Caco-2 (cell line): Measurements from ENCODE around the gene MEMO1. TPM values are rescaled to one million over a fixed set of nuclear protein-coding genes. Genes with fewer than 3 reads are reported as not detected.
"Not testable (repeated sequence)": the region's sequence is repeated elsewhere in the genome, so short reads cannot be mapped to it uniquely, and the experiment has no call there.

Source experiments
- Bru-seq: library from RNA; stranded (reverse); fragments of 400-500 nt; gene quantifications from one replicate; lab custom pipeline; 2021; lab: Mats Ljungman, UMichigan
- BruChase-seq, 2 experiments: library from RNA; stranded (reverse); fragments of 400-500 nt; gene quantifications; one replicate each; lab custom pipeline; 2021; lab: Mats Ljungman, UMichigan
- BruUV-seq: library from RNA; stranded (reverse); fragments of 400-500 nt; replicated peaks from 2 replicates; lab custom pipeline; 2021; lab: Mats Ljungman, UMichigan
- CTCF ChIA-PET: fragments of 300-600 bp; sonication (Branson Sonifier 250); formaldehyde crosslinking; loops from one replicate; lab custom pipeline; 2022; ENCODE audit warnings: antibody characterized with exemption; lab: Charles Lee
- POLR2A ChIA-PET: fragments of 300-600 bp; sonication (Branson Sonifier 250); formaldehyde crosslinking; loops from one replicate; lab custom pipeline; 2022; ENCODE audit warnings: antibody characterized with exemption; lab: Charles Lee
- DNase-seq, 2 experiments: peaks; one replicate each; pipeline versions ENCODE4 v3.0.0 to v3.0.0-alpha.2; 2020 to 2022
- H3K27me3 ChIP-seq: replicated peaks from 2 replicates; pipeline ENCODE4 v1.6.0; 2011; ENCODE audit warnings: low read length; ENCODE audit not compliant: control insufficient read depth, insufficient read depth
- H3K36me3 ChIP-seq: 2 replicates; pipeline ENCODE4 v1.5.1; 2011; ENCODE audit warnings: low read length; ENCODE audit not compliant: control insufficient read depth, insufficient read depth
- H3K4me1 ChIP-seq: fragments of 250-450 bp; sonication (Bioruptor Pico); 2 replicates; pipeline ENCODE4 v1.5.1; 2020; ENCODE audit warnings: mild to moderate bottlenecking
- H3K4me3 ChIP-seq: 2 replicates; pipeline ENCODE4 v1.5.1; 2011; ENCODE audit warnings: low read depth, mild to moderate bottlenecking, control low read depth, low read length
- H3K9me3 ChIP-seq: fragments of 250-450 bp; sonication (Bioruptor Pico); 2 replicates; pipeline ENCODE4 v1.5.1; 2020; ENCODE audit warnings: mild to moderate bottlenecking, moderate library complexity
- H3K27ac Mint-ChIP-seq: one replicate; pipeline ENCODE4 v1.8.0; 2022; ENCODE audit warnings: mixed read lengths; ENCODE audit not compliant: unreplicated experiment
- H3K27me3 Mint-ChIP-seq: one replicate; pipeline ENCODE4 v1.8.0; 2022; ENCODE audit warnings: mixed read lengths; ENCODE audit not compliant: insufficient read depth, unreplicated experiment
- H3K36me3 Mint-ChIP-seq: one replicate; pipeline ENCODE4 v1.8.0; 2022; ENCODE audit warnings: mild to moderate bottlenecking, mixed read lengths; ENCODE audit not compliant: insufficient read depth, unreplicated experiment
- H3K4me1 Mint-ChIP-seq: one replicate; pipeline ENCODE4 v1.8.0; 2022; ENCODE audit warnings: low read depth, mixed read lengths; ENCODE audit not compliant: unreplicated experiment
- H3K4me3 Mint-ChIP-seq: one replicate; pipeline ENCODE4 v1.8.0; 2022; ENCODE audit warnings: mild to moderate bottlenecking, moderate library complexity, mixed read lengths; ENCODE audit not compliant: unreplicated experiment
- H3K9me3 Mint-ChIP-seq: one replicate; pipeline ENCODE4 v1.8.0; 2022; ENCODE audit warnings: mixed read lengths; ENCODE audit not compliant: unreplicated experiment
- intact Hi-C: fragments of 100-400 bp; cut with micrococcal nuclease; formaldehyde crosslinking; loops from one replicate; pipeline ENCODE4 v1.10.0; 2022; ENCODE audit not compliant: unreplicated experiment
- long read RNA-seq: library from polyadenylated mRNA; stranded (forward); transcript quantifications from one replicate; pipeline ENCODE4 v2.0.0, GENCODE V29; 2022
- total RNA-seq: library from RNA; stranded (reverse); gene quantifications from 2 replicates; pipeline ENCODE4 v1.2.3, GENCODE V29; 2022
- TF ChIP-seq, protein P1 (sequence below), 2 experiments: fragments of 200-600 bp in 1 of 2; IDR thresholded peaks; 1 replicate in 1 of 2; 2 replicates in 1 of 2; pipeline versions ENCODE4 v1.5.1 to v1.8.0; 2011 to 2022; ENCODE audit warnings: antibody characterized with exemption in 1 of 2, control low read depth in 1 of 2, inconsistent platforms in 1 of 2, low read depth in 1 of 2, low read length in 1 of 2, mild to moderate bottlenecking in 1 of 2, moderate library complexity in 1 of 2; ENCODE audit not compliant: insufficient read depth in 1 of 2, severe bottlenecking in 1 of 2, unreplicated experiment in 1 of 2

Gene MEMO1
- total RNA-seq (75.9 and 79.0 TPM in 2 replicates), Bru-seq, nascent RNA (percentile 92 among the genes with signal in this experiment), BruChase-seq, experiment 1, labeled RNA remaining after a 2-hour chase (percentile 91 among the genes with signal in this experiment), BruChase-seq, experiment 2, labeled RNA remaining after a 6-hour chase (percentile 84 among the genes with signal in this experiment)
- long read RNA-seq, full-length matches to known transcripts: 69 of 102 reads
- long read RNA-seq, partial matches to known transcripts: 3 of 102 reads
- long read RNA-seq, other reads (novel, unspliced or antisense): 30 of 102 reads

DNA sequence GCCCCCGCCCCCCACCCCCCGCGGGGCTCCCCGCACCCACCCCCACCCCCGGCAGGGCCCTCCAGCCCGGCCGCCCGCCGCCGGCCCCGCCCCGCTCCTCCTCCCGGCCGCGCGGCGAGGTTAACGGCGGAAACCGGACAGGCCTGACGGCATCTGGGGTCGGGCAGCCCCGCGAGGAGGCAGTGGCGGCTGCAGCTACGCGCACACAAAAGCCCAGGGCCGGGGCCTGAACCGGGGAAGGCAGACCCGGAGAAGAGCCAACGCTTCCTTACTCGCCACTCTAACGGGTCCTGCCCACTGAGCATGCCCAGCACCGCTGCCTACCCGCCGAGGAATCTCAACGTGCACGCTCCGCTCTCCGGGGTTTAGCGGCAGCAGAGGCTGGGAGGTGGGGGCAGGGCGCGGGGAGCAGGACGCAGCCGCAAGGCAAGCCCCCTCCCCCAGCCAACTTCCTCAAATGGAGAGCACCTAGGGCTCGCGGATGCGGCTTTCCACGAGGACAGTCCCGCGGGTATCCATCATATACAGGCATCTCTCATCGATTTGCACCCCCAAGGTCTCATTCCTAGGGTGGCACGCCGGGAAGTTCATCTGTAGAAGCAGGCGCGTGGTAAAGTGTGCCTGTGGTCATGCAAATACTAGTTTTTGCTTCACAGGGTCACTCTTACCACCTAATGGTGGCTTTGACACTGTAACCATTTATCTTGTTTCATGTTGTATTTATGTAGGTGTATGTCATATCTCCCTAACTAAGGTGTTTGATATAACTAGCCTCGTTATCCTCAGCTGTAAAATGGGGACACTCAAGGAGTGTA is at the start of gene MEMO1:
MEMO1 (minus strand) TSS at position 339 of the 815 bp plus-strand sequence. CDS start 761 bp downstream, outside the sequence.
- Histone ChIP-seq H3K4me3 (peak within 1 kb of the TSS; percentile 95), H3K9me3 (no peaks in the 10 kb centered on the region), H3K36me3 (no peaks in the 10 kb centered on the region), H3K27me3 (no peaks in the 10 kb centered on the region), H3K4me1 (peaks cover 31% of the 10 kb centered on the region)
- intact Hi-C loops: loop anchor here (1.0 to 2.0 kb wide), 2 partner anchors 28 to 52 kb away; partner anchors contain the start of genes DPY30 and SPAST
- no TSS peak for BruUV-seq
- Mint-ChIP-seq H3K9me3 (no peaks in the 10 kb centered on the region), H3K27me3 (no peaks in the 10 kb centered on the region), H3K36me3 (peaks cover 25% of the 10 kb centered on the region), H3K4me1 (peaks cover 23% of the 10 kb centered on the region), H3K4me3 (peak within 1 kb of the TSS; percentile 91), H3K27ac (peak within 1 kb of the TSS; percentile 86)
- ChIA-PET POLR2A (interaction anchor here (1.6 kb wide), 1 partner anchor 29 kb away, joined by 8 read pairs; the partner anchor contains the start of gene DPY30), CTCF (no interaction called here)
- TF ChIP-seq, protein P1, sequence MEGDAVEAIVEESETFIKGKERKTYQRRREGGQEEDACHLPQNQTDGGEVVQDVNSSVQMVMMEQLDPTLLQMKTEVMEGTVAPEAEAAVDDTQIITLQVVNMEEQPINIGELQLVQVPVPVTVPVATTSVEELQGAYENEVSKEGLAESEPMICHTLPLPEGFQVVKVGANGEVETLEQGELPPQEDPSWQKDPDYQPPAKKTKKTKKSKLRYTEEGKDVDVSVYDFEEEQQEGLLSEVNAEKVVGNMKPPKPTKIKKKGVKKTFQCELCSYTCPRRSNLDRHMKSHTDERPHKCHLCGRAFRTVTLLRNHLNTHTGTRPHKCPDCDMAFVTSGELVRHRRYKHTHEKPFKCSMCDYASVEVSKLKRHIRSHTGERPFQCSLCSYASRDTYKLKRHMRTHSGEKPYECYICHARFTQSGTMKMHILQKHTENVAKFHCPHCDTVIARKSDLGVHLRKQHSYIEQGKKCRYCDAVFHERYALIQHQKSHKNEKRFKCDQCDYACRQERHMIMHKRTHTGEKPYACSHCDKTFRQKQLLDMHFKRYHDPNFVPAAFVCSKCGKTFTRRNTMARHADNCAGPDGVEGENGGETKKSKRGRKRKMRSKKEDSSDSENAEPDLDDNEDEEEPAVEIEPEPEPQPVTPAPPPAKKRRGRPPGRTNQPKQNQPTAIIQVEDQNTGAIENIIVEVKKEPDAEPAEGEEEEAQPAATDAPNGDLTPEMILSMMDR (IDR thresholded peaks at IDR 0.05; ENCODE audit: insufficient read depth in 1 of 2, low read depth in 1 of 2, low read length in 1 of 2, severe bottlenecking in 1 of 2, unreplicated experiment in 1 of 2): no peak
- peak; percentile 95 to 96 for DNase-seq

DNA sequence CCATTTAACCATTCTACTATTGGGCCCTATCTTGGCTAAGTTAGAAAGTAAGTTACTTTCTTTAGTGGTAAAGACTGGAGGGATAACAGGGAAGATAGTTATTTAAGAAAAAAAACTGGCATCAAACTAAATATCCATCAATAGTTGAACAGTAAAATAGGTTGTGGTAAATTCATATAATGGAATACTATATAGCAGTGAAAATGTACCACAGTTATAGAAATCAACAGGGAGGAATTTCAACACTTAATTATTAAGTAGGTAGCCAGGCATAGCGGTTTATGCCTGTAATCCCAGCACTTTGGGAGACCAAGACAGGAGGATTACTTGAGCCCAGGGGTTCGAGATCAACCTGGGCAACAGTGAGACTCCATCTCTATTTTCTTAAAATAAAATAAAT is 49.5 kb upstream of the MEMO1 start:
- Histone ChIP-seq H3K36me3 (no peaks in the 10 kb centered on the region), H3K4me1 (no peaks in the 10 kb centered on the region; the same call in 1 of the 2 replicates), H3K9me3 (no peaks in the 10 kb centered on the region), H3K4me3 (no peak overlapping the region), H3K27me3 (no peaks in the 10 kb centered on the region)
- Mint-ChIP-seq H3K4me1 (peaks cover 7% of the 10 kb centered on the region), H3K9me3 (no peaks in the 10 kb centered on the region), H3K36me3 (peaks cover 7% of the 10 kb centered on the region), H3K27ac (no peak overlapping the region), H3K4me3 (no peak overlapping the region), H3K27me3 (no peaks in the 10 kb centered on the region)
- intact Hi-C loops: loop anchor here (10.0 kb wide), 1 partner anchor 295 kb away; the partner anchor contains the start of gene BIRC6
- no peak for DNase-seq
- CTCF ChIA-PET: no interaction called here
- TF ChIP-seq, protein P1 (IDR thresholded peaks at IDR 0.05; ENCODE audit: insufficient read depth in 1 of 2, low read depth in 1 of 2, low read length in 1 of 2, severe bottlenecking in 1 of 2, unreplicated experiment in 1 of 2): no peak
- POLR2A ChIA-PET: no interaction called here
- no TSS peak for BruUV-seq

GRCh38 chr2:32058130-32058529 is 47.3 kb upstream of the MEMO1 start:
- H3K4me3 ChIP-seq: no peak overlapping the region
- no peaks in the 10 kb centered on the region for H3K36me3 ChIP-seq
- no peak overlapping the region for H3K27ac Mint-ChIP-seq
- H3K4me1 Mint-ChIP-seq: peaks cover 7% of the 10 kb centered on the region
- H3K9me3 Mint-ChIP-seq: no peaks in the 10 kb centered on the region
- ChIA-PET CTCF (no interaction called here), POLR2A (no interaction called here)
- TF ChIP-seq, protein P1 (IDR thresholded peaks at IDR 0.05; ENCODE audit: insufficient read depth in 1 of 2, low read depth in 1 of 2, low read length in 1 of 2, severe bottlenecking in 1 of 2, unreplicated experiment in 1 of 2): no peak
- no peaks in the 10 kb centered on the region for H3K27me3 Mint-ChIP-seq
- H3K9me3 ChIP-seq: no peaks in the 10 kb centered on the region
- no peaks in the 10 kb centered on the region for H3K4me1 ChIP-seq
- intact Hi-C loops: no loop called here
- no peak overlapping the region for H3K4me3 Mint-ChIP-seq
- H3K36me3 Mint-ChIP-seq: no peaks in the 10 kb centered on the region
- no peaks in the 10 kb centered on the region for H3K27me3 ChIP-seq
- no TSS peak for BruUV-seq
- DNase-seq: no peak

GRCh38 chr2:32054583-32054982 is 43.8 kb upstream of the MEMO1 start:
- CTCF ChIA-PET, H3K9me3 Mint-ChIP-seq, H3K4me3 Mint-ChIP-seq, H3K4me1 Mint-ChIP-seq, BruUV-seq, H3K27me3 Mint-ChIP-seq, DNase-seq, H3K36me3 Mint-ChIP-seq, H3K4me3 ChIP-seq, H3K27me3 ChIP-seq, H3K36me3 ChIP-seq, intact Hi-C loops, H3K9me3 ChIP-seq, H3K27ac Mint-ChIP-seq, H3K4me1 ChIP-seq: not testable (repeated sequence)
- POLR2A ChIA-PET: interaction anchor here (1.1 kb wide), 1 partner anchor 9 kb away, joined by 3 read pairs; the partner anchor contains the start of gene SPAST
